Fibroblast of mammary gland (primary cell): ENCODE data around the gene AMOTL2.

Experiments used
- DNase-seq: peaks from one replicate; pipeline ENCODE4 v3.0.0-alpha.2; 2010; ENCODE audit warnings: low read depth
- H3K4me3 ChIP-seq: 2 replicates; pipeline ENCODE4 v1.5.1; 2011; ENCODE audit warnings: low read depth, mild to moderate bottlenecking, low read length, moderate library complexity; ENCODE audit not compliant: control insufficient read depth
- CTCF ChIP-seq: conservative IDR thresholded peaks from 2 replicates; pipeline ENCODE4 v1.5.1; 2011; ENCODE audit warnings: low read depth, low read length, inconsistent platforms; ENCODE audit not compliant: control insufficient read depth, insufficient read depth

AMOTL2 gene

GRCh38 chr3:134325706-134326105, 48.5 kb downstream of the AMOTL2 start:
- no peak for TF ChIP-seq CTCF
- DNase-seq = no peak
- no peak overlapping the region for H3K4me3 ChIP-seq

- no peak overlapping the region for H3K4me3 ChIP-seq
- no peak for TF ChIP-seq CTCF
- DNase-seq = no peak
Observed at GRCh38 chr3:134325061-134325705, 49.1 kb downstream of the AMOTL2 start.

- H3K4me3 ChIP-seq = no peak overlapping the region
- no peak for DNase-seq
- TF ChIP-seq CTCF = no peak
Observed at GRCh38 chr3:134323966-134324962, 50.0 kb downstream of the AMOTL2 start.

GRCh38 chr3:134322286-134322685, 52.0 kb downstream of the AMOTL2 start:
- H3K4me3 ChIP-seq = no peak overlapping the region
- no peak for TF ChIP-seq CTCF
- no peak for DNase-seq

GRCh38 chr3:134320749-134321148, 53.5 kb downstream of the AMOTL2 start:
- no peak for DNase-seq
- no peak for TF ChIP-seq CTCF
- H3K4me3 ChIP-seq = no peak overlapping the region

- no peak for DNase-seq
- TF ChIP-seq CTCF = no peak
Observed at GRCh38 chr3:134319931-134320330, 54.3 kb downstream of the AMOTL2 start.

More at GRCh38 chr3:134319931-134320330, 54.3 kb downstream of the AMOTL2 start:
- H3K4me3 ChIP-seq = no peak overlapping the region
